Loucy (cell line): Measurements from ENCODE around the gene SEC31B.

Source experiments
- H2AFZ ChIP-seq: fragments of 200-600 bp; sonication (generic); 2 replicates; pipeline ENCODE4 v1.6.0; 2016; ENCODE audit warnings: antibody characterized with exemption, mild to moderate bottlenecking, low read length, moderate library complexity
- H3F3A ChIP-seq: fragments of 200-600 bp; 2 replicates; pipeline ENCODE4 v1.6.0; 2016; ENCODE audit warnings: antibody characterized with exemption, low read depth, mild to moderate bottlenecking
- H3K27me3 ChIP-seq: fragments of 200-600 bp; sonication (generic); 2 replicates; pipeline ENCODE4 v1.6.1; 2014; ENCODE audit warnings: low read length, mild to moderate bottlenecking; ENCODE audit not compliant: insufficient read depth, poor library complexity, severe bottlenecking
- H3K36me3 ChIP-seq: fragments of 200-600 bp; sonication (generic); 2 replicates; pipeline ENCODE4 v1.6.1; 2016; ENCODE audit warnings: low read length; ENCODE audit not compliant: insufficient read depth
- H3K4me1 ChIP-seq: fragments of 200-600 bp; sonication (generic); 2 replicates; pipeline ENCODE4 v1.5.1; 2014; ENCODE audit warnings: low read length, mild to moderate bottlenecking; ENCODE audit not compliant: insufficient read depth, poor library complexity, severe bottlenecking
- H3K4me2 ChIP-seq: fragments of 200-600 bp; sonication (generic); 2 replicates; pipeline ENCODE4 v1.6.0; 2014; ENCODE audit warnings: antibody characterized with exemption, low read length, low read depth, mild to moderate bottlenecking; ENCODE audit not compliant: poor library complexity, severe bottlenecking
- H3K4me3 ChIP-seq: fragments of 200-600 bp; sonication (generic); 2 replicates; pipeline ENCODE4 v1.5.1; 2014; ENCODE audit warnings: low read length, mild to moderate bottlenecking, mixed read lengths; ENCODE audit not compliant: poor library complexity, severe bottlenecking
- H3K79me2 ChIP-seq: fragments of 200-600 bp; sonication (generic); 2 replicates; pipeline ENCODE4 v1.6.1; 2014; ENCODE audit warnings: low read length; ENCODE audit not compliant: insufficient read depth
- H3K9ac ChIP-seq: fragments of 200-600 bp; sonication (generic); 2 replicates; pipeline ENCODE4 v1.6.0; 2014; ENCODE audit warnings: mild to moderate bottlenecking, low read depth, low read length, moderate library complexity; ENCODE audit not compliant: poor library complexity, severe bottlenecking
- H3K9me2 ChIP-seq: fragments of 200-600 bp; sonication (generic); replicated peaks from 2 replicates; pipeline ENCODE4 v1.6.1; 2016; ENCODE audit warnings: low read depth, low read length, mixed read lengths
- H3K9me3 ChIP-seq: fragments of 200-600 bp; sonication (generic); 2 replicates; pipeline ENCODE4 v1.6.1; 2014; ENCODE audit warnings: mild to moderate bottlenecking, antibody characterized with exemption, low read length, low read depth; ENCODE audit not compliant: insufficient read depth
- H4K20me1 ChIP-seq: fragments of 200-600 bp; sonication (generic); 2 replicates; pipeline ENCODE4 v1.6.0; 2014; ENCODE audit warnings: antibody characterized with exemption, low read length, mild to moderate bottlenecking; ENCODE audit not compliant: insufficient read depth, poor library complexity, severe bottlenecking
- CTCF ChIP-seq: fragments of 200-600 bp; sonication (generic); conservative IDR thresholded peaks from 2 replicates; pipeline ENCODE4 v1.5.1; 2014; ENCODE audit warnings: mild to moderate bottlenecking, antibody characterized with exemption, low read length
- EZH2phosphoT487 ChIP-seq: fragments of 200-600 bp; IDR thresholded peaks from 2 replicates; pipeline ENCODE4 v1.6.1; 2018; ENCODE audit warnings: antibody characterized with exemption, mild to moderate bottlenecking, moderate library complexity, borderline replicate concordance

Gene SEC31B

GRCh38 chr10:100482181-100482833 lies 37.4 kb downstream of the SEC31B start:
- TF ChIP-seq CTCF (peak; percentile 93), EZH2phosphoT487 (no peak)
- no peaks in the 10 kb centered on the region for H4K20me1 ChIP-seq
- H3F3A ChIP-seq, result no peaks in the 10 kb centered on the region
- H3K4me3 ChIP-seq, result peak overlapping the region; percentile 73
- peak overlapping the region; percentile 74; the same call in 1 of the 2 replicates for H2AFZ ChIP-seq
- no peaks in the 10 kb centered on the region for H3K9me2 ChIP-seq
- no peaks in the 10 kb centered on the region for H3K27me3 ChIP-seq
- H3K79me2 ChIP-seq, result no peaks in the 10 kb centered on the region
- no peaks in the 10 kb centered on the region for H3K9me3 ChIP-seq
- H3K4me2 ChIP-seq, result peak overlapping the region; percentile 94
- peaks cover 35% of the 10 kb centered on the region for H3K4me1 ChIP-seq
- peaks cover 18% of the 10 kb centered on the region; the same call in 1 of the 2 replicates for H3K36me3 ChIP-seq
- H3K9ac ChIP-seq, result peak overlapping the region; percentile 54

GRCh38 chr10:100481462-100482081 lies 38.1 kb downstream of the SEC31B start:
- H3K4me2 ChIP-seq, result peak overlapping the region; percentile 94
- H3K4me1 ChIP-seq, result peaks cover 35% of the 10 kb centered on the region
- H3K9ac ChIP-seq, result peak overlapping the region; percentile 54
- TF ChIP-seq CTCF (0 out of 2 replicates have a peak, but pooled peaks have one; percentile 16), EZH2phosphoT487 (no peak)
- peak overlapping the region; percentile 73 for H3K4me3 ChIP-seq
- H3K79me2 ChIP-seq, result no peaks in the 10 kb centered on the region
- no peaks in the 10 kb centered on the region for H3K9me2 ChIP-seq
- H3K9me3 ChIP-seq, result no peaks in the 10 kb centered on the region
- no peaks in the 10 kb centered on the region for H3K27me3 ChIP-seq
- no peaks in the 10 kb centered on the region for H4K20me1 ChIP-seq
- no peaks in the 10 kb centered on the region for H3F3A ChIP-seq
- H2AFZ ChIP-seq, result peak overlapping the region; percentile 74
- peaks cover 10% of the 10 kb centered on the region; the same call in 1 of the 2 replicates for H3K36me3 ChIP-seq

GRCh38 chr10:100480002-100480401 lies 39.7 kb downstream of the SEC31B start:
- no peak overlapping the region for H3K4me3 ChIP-seq
- H3K4me2 ChIP-seq, result no peak overlapping the region
- no peaks in the 10 kb centered on the region for H3K9me2 ChIP-seq
- H3K27me3 ChIP-seq, result no peaks in the 10 kb centered on the region
- no peaks in the 10 kb centered on the region for H3F3A ChIP-seq
- H3K79me2 ChIP-seq, result no peaks in the 10 kb centered on the region
- H3K9ac ChIP-seq, result no peak overlapping the region
- peaks cover 5% of the 10 kb centered on the region; the same call in 1 of the 2 replicates for H3K36me3 ChIP-seq
- no peak overlapping the region for H2AFZ ChIP-seq
- no peaks in the 10 kb centered on the region for H4K20me1 ChIP-seq
- no peaks in the 10 kb centered on the region for H3K9me3 ChIP-seq
- H3K4me1 ChIP-seq, result peaks cover 35% of the 10 kb centered on the region
- TF ChIP-seq CTCF (no peak), EZH2phosphoT487 (no peak)
